ENCODE data around the gene PPRC1.

The PPRC1 gene

GRCh38 chr10:102117391-102118159 lies 15.3 kb upstream of the PPRC1 start:
- no peak for DNase-seq (ENCODE audit: low read depth)

GRCh38 chr10:102118867-102119266 lies 14.0 kb upstream of the PPRC1 start:
- DNase-seq (ENCODE audit: low read depth) = no peak

GRCh38 chr10:102119417-102120141 lies 13.3 kb upstream of the PPRC1 start:
- no peak for DNase-seq (ENCODE audit: low read depth)

GRCh38 chr10:102120142-102120990 lies 12.5 kb upstream of the PPRC1 start, which contains the start of gene LDB1:
Gene LDB1, minus strand, starts transcription at chr10:102120368. Its CDS starts 258 bp downstream, at chr10:102120110.
- peak; percentile 43 for DNase-seq (ENCODE audit: low read depth)

- DNase-seq (ENCODE audit: low read depth) = no peak
Measured at GRCh38 chr10:102120991-102121738, 11.7 kb upstream of the PPRC1 start.

GRCh38 chr10:102121739-102122372 lies 11.0 kb upstream of the PPRC1 start:
- no peak for DNase-seq (ENCODE audit: low read depth)

- no peak for DNase-seq (ENCODE audit: low read depth)
Measured at GRCh38 chr10:102122450-102122849, 10.4 kb upstream of the PPRC1 start.

GRCh38 chr10:102123223-102123622 lies 9.6 kb upstream of the PPRC1 start:
- DNase-seq (ENCODE audit: low read depth) = no peak

GRCh38 chr10:102131286-102132170 lies 1.3 kb upstream of the PPRC1 start:
- DNase-seq (ENCODE audit: low read depth) = no peak

GRCh38 chr10:102132193-102132562 lies 662 bp upstream of the PPRC1 start:
- no peak for DNase-seq (ENCODE audit: low read depth)

- peak; percentile 38 for DNase-seq (ENCODE audit: low read depth)
Measured at GRCh38 chr10:102133373-102134195, 744 bp downstream of the PPRC1 start.

GRCh38 chr10:102134416-102134815 lies 1.6 kb downstream of the PPRC1 start:
- DNase-seq (ENCODE audit: low read depth) = no peak

GRCh38 chr10:102135956-102136526 lies 3.2 kb downstream of the PPRC1 start:
- no peak for DNase-seq (ENCODE audit: low read depth)

- no peak for DNase-seq (ENCODE audit: low read depth)
Measured at GRCh38 chr10:102139281-102140110, 6.7 kb downstream of the PPRC1 start.

GRCh38 chr10:102140218-102140617 lies 7.4 kb downstream of the PPRC1 start:
- DNase-seq (ENCODE audit: low read depth) = no peak

- DNase-seq (ENCODE audit: low read depth) = no peak
Measured at GRCh38 chr10:102140913-102141540, 8.2 kb downstream of the PPRC1 start.

- no peak for DNase-seq (ENCODE audit: low read depth)
Measured at GRCh38 chr10:102141583-102142107, 8.8 kb downstream of the PPRC1 start.
